ENCODE data around the gene SH3BGRL.
"Not testable (repeated sequence)": the region's sequence is repeated elsewhere in the genome, so short reads cannot be mapped to it uniquely, and the experiment has no call there.

SH3BGRL gene

DNA sequence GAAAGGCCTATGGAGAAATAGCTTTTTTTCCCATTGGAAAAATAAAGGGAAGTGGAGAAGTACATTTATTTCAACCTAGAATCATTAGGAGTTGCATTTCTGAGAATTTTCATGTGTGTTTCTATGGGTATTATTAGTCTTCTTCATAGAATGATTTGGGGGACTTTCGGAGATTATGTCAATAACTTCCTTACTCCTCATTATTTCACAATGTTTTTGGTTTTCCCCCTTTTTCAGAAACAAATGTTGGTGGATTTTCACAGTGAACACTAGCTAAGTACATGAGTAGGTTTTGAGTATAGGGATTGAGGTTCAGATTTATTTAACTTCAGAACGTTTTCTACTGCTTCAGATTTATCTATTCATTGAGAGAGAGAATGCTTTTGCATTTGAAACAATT lies 54.0 kb downstream of the SH3BGRL start:
- in situ Hi-C loops (cut with HindIII; ENCODE audit: low pct_ligation_motif_present, low pct_unique_long_range_greater_than_20kb, low sequenced_read_pairs): no loop called here

DNA sequence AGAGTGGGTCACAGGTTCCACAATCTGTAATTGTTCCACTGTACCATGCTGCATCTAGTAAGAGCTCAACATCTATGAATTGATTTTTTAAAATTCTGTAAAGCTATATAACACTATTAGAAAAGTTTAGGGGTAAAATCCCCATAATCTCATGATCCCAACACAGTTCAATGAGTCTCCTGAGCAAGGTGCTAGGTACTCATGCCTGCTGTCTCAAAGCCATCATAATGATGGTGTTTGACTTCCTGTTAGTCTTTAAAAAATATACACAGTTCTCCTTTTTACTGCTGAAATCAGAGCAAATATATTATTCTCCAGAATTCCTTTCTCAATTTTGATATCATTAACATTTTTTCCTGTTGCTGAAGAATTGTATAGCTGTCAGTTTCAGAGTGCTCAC lies 55.9 kb downstream of the SH3BGRL start:
- in situ Hi-C loops (cut with HindIII; ENCODE audit: low pct_ligation_motif_present, low pct_unique_long_range_greater_than_20kb, low sequenced_read_pairs): no loop called here
- no peak for DNase-seq

More for the DNA sequence above, 54.0 kb downstream of the SH3BGRL start:
- DNase-seq: no peak

DNA sequence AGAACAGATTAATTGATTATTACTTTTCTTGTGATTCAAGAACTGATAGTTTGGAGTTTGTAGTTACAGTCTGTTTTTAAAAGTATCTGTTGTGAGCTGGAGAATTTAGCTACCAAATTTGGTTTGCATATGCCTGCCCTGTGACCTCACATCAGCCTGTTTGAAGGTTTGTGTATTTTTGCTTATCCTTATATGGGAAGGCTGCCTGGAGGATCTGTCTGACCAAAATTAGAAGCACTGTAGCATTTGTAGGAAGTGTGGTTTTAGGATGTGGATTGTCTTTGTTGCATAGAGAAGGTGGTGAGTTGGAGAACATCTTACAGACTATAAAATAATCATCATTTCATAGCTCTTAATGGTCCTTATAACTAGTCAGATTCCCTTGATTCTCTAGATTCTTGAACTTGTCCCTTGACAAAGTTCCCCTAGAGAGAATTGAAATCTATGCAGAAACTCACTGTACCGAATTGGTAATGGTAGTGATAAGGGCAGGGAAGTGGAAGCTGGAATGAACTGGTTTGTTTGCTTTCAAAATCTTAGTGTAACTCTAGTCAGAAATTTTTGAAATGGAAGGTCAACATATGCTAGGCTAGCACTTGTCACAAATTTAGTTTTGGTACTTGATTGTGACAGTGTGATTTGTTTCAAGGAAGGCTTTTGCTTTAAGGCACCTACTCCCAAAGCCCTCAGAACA lies 57.3 kb downstream of the SH3BGRL start:
- DNase-seq: no peak
- in situ Hi-C loops (cut with HindIII; ENCODE audit: low pct_ligation_motif_present, low pct_unique_long_range_greater_than_20kb, low sequenced_read_pairs): no loop called here

DNA sequence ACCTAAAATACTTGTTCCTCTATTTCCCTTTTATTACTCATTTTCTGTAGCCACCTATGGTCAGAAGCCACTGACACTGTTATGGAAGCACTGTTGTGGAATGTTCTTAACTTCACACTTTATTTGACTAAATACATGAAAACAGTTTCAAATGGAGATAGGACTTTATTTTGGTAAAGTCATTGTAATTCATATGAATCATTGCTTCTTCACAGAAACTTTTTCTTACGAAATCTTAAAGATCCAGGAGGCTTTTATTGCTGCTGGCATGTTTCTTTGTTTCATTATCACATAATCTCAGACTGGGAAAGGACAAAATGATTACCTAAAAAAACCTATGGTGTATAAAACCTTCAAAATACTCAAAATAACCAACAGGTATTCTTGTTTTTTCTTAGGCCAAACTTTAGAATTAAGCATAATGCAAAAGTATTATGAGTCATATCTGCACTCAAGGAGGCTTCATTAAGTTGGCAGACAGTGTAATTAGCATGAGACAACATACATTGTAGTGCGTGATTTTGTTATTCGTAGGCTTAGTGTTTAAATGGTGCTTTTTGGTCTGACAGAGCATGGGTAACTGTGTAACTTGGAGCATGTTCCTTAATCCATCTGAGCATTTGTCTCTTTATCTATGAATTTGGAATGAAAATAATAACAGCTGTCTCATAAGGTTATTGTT lies 58.0 kb downstream of the SH3BGRL start:
- in situ Hi-C loops (cut with HindIII; ENCODE audit: low pct_ligation_motif_present, low pct_unique_long_range_greater_than_20kb, low sequenced_read_pairs): no loop called here
- DNase-seq: no peak

DNA sequence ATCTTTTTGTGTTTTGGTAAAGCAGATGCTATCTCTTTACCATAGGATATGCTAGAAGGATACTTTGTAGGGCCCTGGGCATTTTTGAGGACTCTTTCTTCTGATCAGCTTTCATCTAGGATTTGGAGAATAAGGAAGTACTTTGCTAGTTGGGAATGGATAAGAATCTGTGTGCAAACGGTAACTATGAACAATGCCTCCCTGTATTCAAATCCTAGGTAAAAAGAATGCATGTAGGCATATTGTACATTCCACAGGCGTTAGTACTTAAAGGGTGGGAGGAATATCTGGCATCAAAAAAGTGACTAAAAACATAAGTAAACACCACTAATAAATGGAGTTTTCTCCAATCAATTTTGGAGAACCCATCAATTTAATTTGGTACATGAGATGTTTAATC lies 59.7 kb downstream of the SH3BGRL start:
- no peak for DNase-seq
- in situ Hi-C loops (cut with HindIII; ENCODE audit: low pct_ligation_motif_present, low pct_unique_long_range_greater_than_20kb, low sequenced_read_pairs): no loop called here

DNA sequence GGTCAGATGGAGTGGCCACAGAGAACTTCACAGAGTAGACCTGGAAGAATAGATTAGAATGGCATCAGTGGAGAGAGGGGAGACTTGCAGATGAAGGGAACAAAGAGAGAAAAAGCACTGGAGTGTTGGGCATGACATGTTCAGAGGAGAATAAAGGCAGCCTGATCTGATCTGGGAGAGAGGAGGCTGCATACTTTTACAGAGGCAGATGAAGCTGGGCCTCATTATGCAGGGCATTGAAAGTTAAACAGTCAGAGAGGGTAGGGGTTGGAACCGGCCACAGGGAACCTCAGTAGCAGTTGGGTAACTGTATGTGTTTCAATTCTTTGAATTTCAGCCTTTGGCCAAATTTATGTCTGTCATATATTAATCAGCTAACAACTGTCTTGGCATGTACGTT lies 61.2 kb downstream of the SH3BGRL start:
- no peak for DNase-seq
- in situ Hi-C loops (cut with HindIII; ENCODE audit: low pct_ligation_motif_present, low pct_unique_long_range_greater_than_20kb, low sequenced_read_pairs): no loop called here

DNA sequence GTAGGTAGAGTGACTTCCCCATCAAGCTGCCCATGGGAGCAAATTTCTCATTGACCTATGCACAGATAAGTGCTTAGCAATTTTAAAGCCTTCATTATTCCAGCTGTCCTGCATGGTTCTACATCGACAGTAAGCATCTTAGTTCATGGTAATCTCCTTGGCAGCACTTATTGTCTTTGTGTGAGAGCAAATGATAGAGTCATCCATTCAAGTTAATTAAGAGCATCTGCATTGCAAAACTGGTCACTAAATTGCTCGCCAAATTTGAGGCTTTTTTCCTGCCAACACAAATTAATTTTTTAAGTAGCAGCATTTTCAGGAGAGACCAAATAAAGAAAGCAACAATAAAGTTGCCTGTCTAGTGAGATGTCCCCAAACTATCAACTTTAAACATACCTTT lies 76.7 kb downstream of the SH3BGRL start:
- in situ Hi-C loops (cut with HindIII; ENCODE audit: low pct_ligation_motif_present, low pct_unique_long_range_greater_than_20kb, low sequenced_read_pairs): no loop called here
- DNase-seq: no peak

DNA sequence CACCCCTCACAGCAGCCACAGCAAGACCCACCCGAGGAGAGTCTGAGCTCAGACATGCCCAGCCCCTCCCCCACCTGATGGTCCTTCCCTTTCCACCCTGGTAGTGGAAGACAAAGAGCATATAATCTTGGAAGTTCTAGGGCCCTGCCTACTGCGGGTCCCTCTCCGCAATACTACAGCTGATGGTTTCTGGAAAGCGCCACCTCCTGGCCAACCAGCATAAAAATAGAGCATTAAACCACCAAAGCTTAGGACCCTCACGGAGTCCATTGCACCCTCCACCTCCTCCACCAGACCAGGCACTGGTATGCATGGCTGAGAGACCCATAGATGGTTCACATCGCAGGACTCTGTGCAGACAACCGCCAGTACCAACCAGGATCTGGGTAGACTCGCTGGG lies 78.2 kb downstream of the SH3BGRL start:
- DNase-seq: no peak
- in situ Hi-C loops (cut with HindIII; ENCODE audit: low pct_ligation_motif_present, low pct_unique_long_range_greater_than_20kb, low sequenced_read_pairs): no loop called here

DNA sequence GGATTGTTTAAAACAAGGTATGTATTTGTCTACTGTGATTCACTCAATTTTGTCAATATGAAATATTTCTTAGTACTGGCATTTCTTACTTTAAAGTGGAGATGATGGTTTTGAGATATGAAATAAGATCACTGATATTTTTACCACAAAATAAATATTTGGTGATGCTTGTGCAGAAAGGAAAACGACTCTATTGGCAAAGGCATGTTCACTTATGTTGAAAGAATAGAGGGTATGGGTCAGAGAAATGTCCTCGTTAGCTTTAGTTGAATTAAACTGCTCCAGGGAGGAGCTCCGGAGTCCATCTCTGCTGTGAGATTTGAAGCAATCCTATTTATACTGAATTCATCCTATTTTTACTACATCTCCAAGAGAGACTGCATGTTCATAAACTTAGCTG lies 84.2 kb downstream of the SH3BGRL start:
- in situ Hi-C loops (cut with HindIII; ENCODE audit: low pct_ligation_motif_present, low pct_unique_long_range_greater_than_20kb, low sequenced_read_pairs): no loop called here
- no peak for DNase-seq

DNA sequence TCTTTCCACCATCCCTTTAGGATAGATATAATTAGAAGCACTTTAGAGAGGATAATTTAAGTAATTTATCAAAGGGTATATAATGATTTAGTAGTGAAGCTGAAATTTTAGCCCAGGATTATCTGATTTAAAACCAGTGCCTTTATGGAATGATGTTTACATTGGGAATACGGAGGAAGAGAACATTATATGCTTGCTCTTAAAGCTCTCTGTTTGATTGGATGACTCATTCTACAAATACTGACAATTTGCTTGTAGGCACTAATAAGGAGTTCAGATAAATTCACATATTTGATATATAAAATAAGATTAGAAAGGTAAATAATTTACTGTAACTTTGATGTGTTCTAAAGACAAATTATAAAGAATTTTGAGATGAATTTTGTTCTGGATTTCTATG lies 84.7 kb downstream of the SH3BGRL start:
- in situ Hi-C loops (cut with HindIII; ENCODE audit: low pct_ligation_motif_present, low pct_unique_long_range_greater_than_20kb, low sequenced_read_pairs): no loop called here
- DNase-seq: no peak

DNA sequence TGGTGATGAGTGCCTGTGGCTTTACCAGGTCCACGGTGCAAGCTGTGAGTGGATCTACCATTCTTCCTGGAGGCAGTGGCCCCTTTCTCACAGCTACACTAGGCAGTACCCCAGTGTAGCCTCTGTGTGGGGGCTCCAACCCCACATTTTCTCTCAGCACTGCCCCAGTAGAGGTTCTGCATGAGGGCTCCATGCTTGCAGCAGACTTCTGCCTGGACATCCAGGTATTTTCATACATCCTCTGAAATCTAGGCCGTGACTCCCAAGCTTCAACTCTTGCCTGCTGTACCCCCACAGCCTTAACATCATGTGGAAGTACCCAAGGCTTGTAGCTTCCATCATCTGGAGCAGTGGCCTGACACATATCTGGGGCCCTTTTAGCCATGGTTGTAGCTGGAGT lies 90.1 kb downstream of the SH3BGRL start:
- in situ Hi-C loops (cut with HindIII; ENCODE audit: low pct_ligation_motif_present, low pct_unique_long_range_greater_than_20kb, low sequenced_read_pairs): no loop called here

DNA sequence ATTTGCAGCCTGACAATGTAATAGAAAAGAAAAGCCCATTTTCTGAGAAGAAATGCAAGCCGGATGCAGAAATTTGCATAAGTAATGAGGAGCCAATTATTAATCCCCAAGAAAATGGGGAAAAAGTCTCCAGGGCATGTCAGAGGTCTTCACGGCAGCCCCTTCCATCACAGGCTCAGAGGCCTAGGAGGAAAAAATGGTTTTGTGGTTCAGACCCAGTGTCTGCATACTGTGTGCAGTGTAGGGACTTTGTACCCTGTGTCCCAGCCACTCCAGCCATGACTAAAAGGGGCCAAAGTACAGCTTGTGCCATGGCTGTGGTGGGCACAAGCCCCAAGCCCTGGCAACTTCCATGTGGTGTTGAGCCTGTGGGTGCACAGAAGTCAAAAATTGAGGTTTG lies 92.2 kb downstream of the SH3BGRL start:
- in situ Hi-C loops (cut with HindIII; ENCODE audit: low pct_ligation_motif_present, low pct_unique_long_range_greater_than_20kb, low sequenced_read_pairs): no loop called here

More for the DNA sequence above, 90.1 kb downstream of the SH3BGRL start:
- DNase-seq: no peak

DNA sequence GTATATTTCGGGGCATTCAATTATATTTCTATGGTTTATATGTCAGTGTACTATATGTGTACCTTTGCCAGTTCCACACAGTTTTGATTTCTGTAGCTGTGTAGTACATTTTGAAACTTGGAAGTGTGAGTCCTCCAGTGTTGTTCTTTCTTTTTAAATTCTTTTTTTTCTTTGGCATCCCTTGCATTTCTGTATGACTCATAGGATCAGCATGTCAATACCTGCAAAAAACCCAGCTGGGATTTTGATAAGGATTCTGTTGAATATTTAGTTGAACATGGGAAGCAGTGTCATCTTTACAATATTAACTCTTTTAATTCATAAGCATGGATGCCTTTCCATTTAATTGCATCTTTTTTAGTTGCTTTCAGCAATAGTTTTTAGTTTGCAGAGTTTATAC lies 100.0 kb downstream of the SH3BGRL start:
- DNase-seq: no peak
- in situ Hi-C loops (cut with HindIII; ENCODE audit: low pct_ligation_motif_present, low pct_unique_long_range_greater_than_20kb, low sequenced_read_pairs): no loop called here

More for the DNA sequence above, 92.2 kb downstream of the SH3BGRL start:
- DNase-seq: no peak

DNA sequence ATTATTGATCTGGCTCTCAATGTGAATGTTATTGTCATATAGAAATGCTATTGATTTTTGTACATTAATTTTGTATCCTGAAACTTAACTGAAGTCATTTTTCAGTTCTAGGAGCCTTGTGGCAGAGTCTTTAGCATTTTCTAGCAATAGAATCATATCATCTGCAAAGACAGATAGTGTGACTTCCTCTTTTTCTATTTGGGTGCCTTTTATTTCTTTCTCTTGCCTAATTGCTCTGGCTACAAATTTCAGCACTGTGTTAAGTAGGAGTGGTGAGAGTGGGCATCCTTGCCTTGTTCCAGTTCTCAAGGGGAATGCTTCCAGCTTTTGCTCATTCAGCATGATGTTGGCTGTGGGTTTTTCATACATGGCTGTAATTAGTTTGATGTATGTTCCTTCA lies 102.7 kb downstream of the SH3BGRL start:
- in situ Hi-C loops (cut with HindIII; ENCODE audit: low pct_ligation_motif_present, low pct_unique_long_range_greater_than_20kb, low sequenced_read_pairs): no loop called here
- no peak for DNase-seq

DNA sequence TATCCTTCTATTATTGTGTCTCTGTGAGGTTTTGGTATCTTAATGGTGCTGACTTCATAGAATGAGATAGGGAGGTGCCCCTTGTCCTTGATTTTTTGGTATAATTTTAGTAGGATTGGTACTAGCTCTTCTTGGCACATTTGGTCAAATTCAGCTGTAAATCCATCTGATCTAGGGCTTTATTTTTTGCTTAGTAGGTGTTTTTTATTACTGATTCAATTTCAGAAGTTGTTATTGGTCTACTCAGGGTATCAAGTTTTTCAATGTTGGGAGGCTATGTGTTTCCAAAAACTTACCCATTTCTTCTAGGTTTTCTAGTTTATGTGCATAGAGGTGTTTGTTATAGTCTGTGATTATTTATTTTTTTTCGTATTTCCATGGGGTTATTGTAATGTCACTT lies 103.3 kb downstream of the SH3BGRL start:
- in situ Hi-C loops (cut with HindIII; ENCODE audit: low pct_ligation_motif_present, low pct_unique_long_range_greater_than_20kb, low sequenced_read_pairs): no loop called here
- DNase-seq: no peak

DNA sequence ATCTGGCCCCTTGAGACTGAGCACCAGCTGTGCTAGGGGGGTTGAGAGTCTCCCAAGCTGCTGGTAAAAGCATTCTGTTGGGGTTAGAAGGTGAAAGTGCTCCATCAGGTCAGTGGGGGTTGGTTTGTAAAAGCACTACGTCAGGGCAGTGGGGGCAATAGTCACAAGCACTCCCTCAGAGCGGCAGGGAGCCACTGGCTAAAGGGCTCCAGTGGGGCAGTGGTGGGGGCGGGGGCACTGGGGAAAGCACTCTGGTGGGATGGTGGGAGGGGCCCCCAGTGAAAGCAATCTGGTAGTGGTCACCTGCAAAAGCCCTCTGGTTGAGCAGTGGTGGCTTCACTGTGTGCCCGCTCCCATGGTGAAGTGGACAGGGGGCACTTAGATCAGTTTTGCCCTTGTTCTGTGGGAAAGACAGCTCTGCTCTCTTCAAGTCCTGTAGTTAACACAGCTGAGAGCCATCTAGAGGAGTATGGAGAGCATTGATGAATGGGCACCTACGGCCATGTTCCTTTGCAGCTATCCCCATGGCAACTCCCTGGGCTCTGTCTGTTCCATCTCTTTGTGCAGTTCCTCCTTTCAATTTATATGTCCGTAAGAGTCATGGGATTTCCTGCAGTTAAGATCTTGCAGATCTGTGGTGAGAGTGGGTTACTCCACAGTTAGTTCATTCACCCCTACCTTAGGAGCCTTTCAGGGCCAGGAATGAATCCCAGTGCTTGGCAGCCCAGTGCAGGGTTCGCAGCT lies 106.4 kb downstream of the SH3BGRL start:
- in situ Hi-C loops (cut with HindIII; ENCODE audit: low pct_ligation_motif_present, low pct_unique_long_range_greater_than_20kb, low sequenced_read_pairs): no loop called here
- DNase-seq: no peak

DNA sequence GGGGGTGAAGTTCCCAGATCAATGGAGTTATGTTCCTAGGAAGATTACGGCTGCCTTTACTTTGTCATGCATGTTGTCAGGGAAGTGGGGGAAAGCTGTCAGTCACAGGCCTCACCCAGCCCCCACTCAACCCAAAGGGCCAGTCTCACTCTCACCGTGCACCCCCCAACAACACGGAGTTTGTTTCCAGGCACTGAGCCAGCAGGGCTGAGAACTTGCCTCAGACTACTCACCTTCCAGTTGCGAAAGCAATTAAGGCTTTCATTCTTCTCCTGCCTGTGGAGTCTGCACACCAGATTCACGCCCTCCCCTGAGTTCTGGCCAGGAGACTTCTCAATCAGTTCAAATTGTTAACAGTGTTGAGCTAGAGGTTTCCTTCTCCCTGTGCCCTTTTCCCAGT lies 114.3 kb downstream of the SH3BGRL start:
- in situ Hi-C loops (cut with HindIII; ENCODE audit: low pct_ligation_motif_present, low pct_unique_long_range_greater_than_20kb, low sequenced_read_pairs): no loop called here
- DNase-seq: no peak

DNA sequence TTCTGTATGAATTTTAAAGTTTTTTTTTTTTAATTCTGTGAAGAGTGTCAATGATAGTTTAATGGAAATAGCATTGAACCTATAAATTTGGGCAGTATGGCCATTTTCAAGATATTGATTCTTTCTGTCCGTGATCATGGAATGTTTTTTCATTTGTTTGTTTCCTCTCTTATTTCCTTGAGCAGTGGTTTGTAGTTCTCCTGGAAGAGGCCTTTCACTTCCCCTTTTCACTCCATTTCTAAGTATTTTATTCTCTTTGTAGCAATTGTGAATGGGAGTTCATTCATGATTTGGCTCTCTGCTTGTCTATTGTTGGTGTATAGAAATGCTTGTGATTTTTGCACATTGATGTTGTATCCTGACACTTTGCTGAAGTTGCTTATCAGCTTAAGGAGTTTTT lies 129.8 kb downstream of the SH3BGRL start:
- in situ Hi-C loops (cut with HindIII; ENCODE audit: low pct_ligation_motif_present, low pct_unique_long_range_greater_than_20kb, low sequenced_read_pairs); DNase-seq: not testable (repeated sequence)

DNA sequence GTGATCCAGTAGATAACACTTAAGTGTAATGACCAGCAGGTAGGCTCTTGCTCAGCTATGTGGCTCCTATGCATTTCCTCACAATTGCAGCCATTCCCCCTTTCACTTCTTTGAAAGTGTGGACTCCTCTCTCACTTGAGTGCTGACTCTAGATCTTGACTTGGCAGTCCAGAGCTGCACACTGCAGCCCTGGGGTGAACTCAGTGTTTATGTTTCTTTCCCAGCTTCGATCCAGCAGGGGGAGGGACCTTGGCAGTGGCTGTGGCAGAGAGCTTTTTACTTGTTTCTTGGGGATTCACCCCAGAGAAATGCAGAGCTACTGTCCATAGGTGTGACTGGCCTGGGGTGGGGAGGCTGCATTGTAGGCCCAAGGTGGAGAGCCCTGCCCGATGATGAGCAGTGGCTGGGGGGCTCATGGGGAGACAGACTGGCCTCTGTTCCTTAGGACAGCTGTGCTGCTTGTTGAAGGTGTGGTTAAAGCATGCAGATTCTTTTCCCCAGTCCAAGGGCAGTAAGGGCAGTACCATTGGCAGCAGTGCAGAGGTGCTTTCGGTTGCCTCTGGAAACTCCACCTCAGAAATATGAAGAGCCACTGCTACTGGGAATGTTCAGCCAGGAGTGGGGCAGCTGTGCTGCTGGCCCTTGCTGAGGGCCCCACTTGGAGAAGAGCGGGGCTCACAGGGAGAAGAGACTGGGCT lies 134.7 kb downstream of the SH3BGRL start:
- no peak for DNase-seq
- in situ Hi-C loops (cut with HindIII; ENCODE audit: low pct_ligation_motif_present, low pct_unique_long_range_greater_than_20kb, low sequenced_read_pairs): no loop called here

Data from ACHN (cell line).